Common myeloid progenitor, CD34-positive (primary cell): Measurements from ENCODE around the gene MTFP1.
"Not testable (repeated sequence)": the region's sequence is repeated elsewhere in the genome, so short reads cannot be mapped to it uniquely, and the experiment has no call there.

Experiments
- CTCF ChIA-PET: fragments of 350-600 bp; sonication (Branson Sonifier 250); formaldehyde crosslinking; loops from one replicate; lab custom pipeline; 2021; ENCODE audit warnings: antibody characterized with exemption; lab: Charles Lee
- POLR2A ChIA-PET: fragments of 350-600 bp; sonication (Branson Sonifier 250); formaldehyde crosslinking; loops from one replicate; lab custom pipeline; 2021; ENCODE audit warnings: antibody characterized with exemption; lab: Charles Lee
- DNase-seq, 3 donors: peaks; one replicate each; pipeline versions ENCODE4 v3.0.0 to v3.0.0-alpha.2; 2013
- H3K27ac ChIP-seq, 2 experiments: 1 replicate in 1 of 2; 2 replicates in 1 of 2; pipeline ENCODE4 v1.7.0; 2013; ENCODE audit warnings: inconsistent platforms in 2 of 2, low read length in 2 of 2, mild to moderate bottlenecking in 2 of 2, low read depth in 1 of 2, moderate library complexity in 1 of 2; ENCODE audit not compliant: severe bottlenecking in 2 of 2, insufficient read depth in 1 of 2, poor library complexity in 1 of 2
- H3K27me3 ChIP-seq, 5 experiments: replicated peaks in 2 of 5; 1 replicate in 3 of 5; 2 replicates in 2 of 5; pipeline versions ENCODE4 v1.6.1 to v1.7.0; 2013; ENCODE audit warnings: low read length in 4 of 5, mild to moderate bottlenecking in 2 of 5, moderate library complexity in 2 of 5, inconsistent platforms in 1 of 5; ENCODE audit not compliant: insufficient read depth in 5 of 5, control insufficient read depth in 4 of 5
- H3K36me3 ChIP-seq, 4 experiments: 1 replicate in 2 of 4; 2 replicates in 2 of 4; pipeline versions ENCODE4 v1.6.1 to v1.7.0; 2013; ENCODE audit warnings: low read length in 3 of 4, control low read depth in 1 of 4, mild to moderate bottlenecking in 1 of 4; ENCODE audit not compliant: control insufficient read depth in 4 of 4, insufficient read depth in 4 of 4
- H3K4me1 ChIP-seq, 4 experiments: 1 replicate in 3 of 4; 2 replicates in 1 of 4; pipeline versions ENCODE4 v1.6.1 to v1.7.1; 2013; ENCODE audit warnings: low read length in 3 of 4, mild to moderate bottlenecking in 3 of 4, control low read depth in 1 of 4, inconsistent platforms in 1 of 4, moderate library complexity in 1 of 4; ENCODE audit not compliant: control insufficient read depth in 4 of 4, insufficient read depth in 4 of 4; ENCODE audit errors: control extremely low read depth in 1 of 4
- H3K4me3 ChIP-seq, 7 experiments: 1 replicate in 4 of 7; 2 replicates in 3 of 7; pipeline versions ENCODE4 v1.5.1 to v1.7.0; 2013; ENCODE audit warnings: mild to moderate bottlenecking in 7 of 7, low read length in 6 of 7, moderate library complexity in 6 of 7, inconsistent platforms in 2 of 7, low read depth in 2 of 7, control low read depth in 1 of 7; ENCODE audit not compliant: insufficient read depth in 4 of 7, control insufficient read depth in 1 of 7; ENCODE audit errors: extremely low read depth in 1 of 7
- H3K9me3 ChIP-seq, 5 experiments: 1 replicate in 4 of 5; 2 replicates in 1 of 5; pipeline versions ENCODE4 v1.6.1 to v1.7.1; 2013; ENCODE audit warnings: low read length in 4 of 5, mild to moderate bottlenecking in 2 of 5, inconsistent platforms in 1 of 5, low read depth in 1 of 5, moderate library complexity in 1 of 5; ENCODE audit not compliant: control insufficient read depth in 4 of 5, insufficient read depth in 2 of 5; ENCODE audit errors: control extremely low read depth in 1 of 5
- WGBS: methylation state at CpG from one replicate; pipeline ENCODE4 v1.1.5; 2013; ENCODE audit not compliant: insufficient coverage; 5-methylcytosine and 5-hydroxymethylcytosine counted together

Gene MTFP1

GRCh38 chr22:30447656-30448055 lies 22.1 kb downstream of the MTFP1 start:
- H3K9me3 ChIP-seq: no peaks in the 10 kb centered on the region
- 67% methylated on average over 1 of the region's 3 CpGs for WGBS
- no peak overlapping the region for H3K27ac ChIP-seq
- peaks cover 0 to 5% (median 0%) of the 10 kb centered on the region in 4 experiments for H3K4me1 ChIP-seq
- DNase-seq: no peak
- CTCF ChIA-PET: no interaction called here
- POLR2A ChIA-PET: no interaction called here
- H3K27me3 ChIP-seq: peaks cover 0 to 12% (median 0%) of the 10 kb centered on the region in 5 experiments
- H3K36me3 ChIP-seq: no peaks in the 10 kb centered on the region
- H3K4me3 ChIP-seq: no peak overlapping the region

- H3K27ac ChIP-seq, H3K36me3 ChIP-seq, H3K4me3 ChIP-seq, H3K9me3 ChIP-seq, H3K27me3 ChIP-seq, POLR2A ChIA-PET, CTCF ChIA-PET, H3K4me1 ChIP-seq: not testable (repeated sequence)
- peak in 2 of 3 donors; percentile 42 to 64 for DNase-seq
- 75% methylated on average over 7 of the region's 9 CpGs for WGBS
Observed at GRCh38 chr22:30451488-30451887, 25.9 kb downstream of the MTFP1 start.

DNA sequence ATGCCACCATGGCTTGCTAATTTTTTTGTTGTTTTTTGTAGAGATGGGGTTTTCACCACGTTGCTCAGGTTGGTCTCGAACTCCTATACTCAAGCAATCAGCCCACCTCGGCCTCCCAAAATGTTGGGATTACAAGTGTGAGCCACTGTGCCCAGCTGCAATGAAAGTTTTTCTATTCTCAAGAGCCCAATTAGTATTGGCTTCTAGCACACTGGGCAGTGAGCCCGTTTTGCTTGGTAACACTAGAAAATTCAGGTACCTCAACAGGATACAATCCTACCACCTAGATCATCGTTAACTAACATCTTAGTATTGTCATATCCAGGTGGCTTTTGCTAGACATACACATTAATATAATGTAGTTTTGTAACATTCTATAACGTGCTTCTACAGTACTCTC lies 27.3 kb downstream of the MTFP1 start:
- CTCF ChIA-PET: interaction anchor here (0.9 to 1.7 kb wide), 3 partner anchors 8 to 31 kb away, joined by 3 to 6 read pairs (median 4); no protein-coding TSS in a partner anchor
- Histone ChIP-seq H3K27ac (no peak overlapping the region), H3K4me1 (no peaks in the 10 kb centered on the region), H3K9me3 (peaks cover 0 to 4% (median 0%) of the 10 kb centered on the region in 5 experiments), H3K4me3 (no peak overlapping the region), H3K36me3 (no peaks in the 10 kb centered on the region), H3K27me3 (peaks cover 0 to 4% (median 0%) of the 10 kb centered on the region in 5 experiments)
- POLR2A ChIA-PET: no interaction called here
- WGBS: 100% methylated on average over 4 of the region's 6 CpGs
- no peak for DNase-seq

- H3K27ac ChIP-seq: no peak overlapping the region
- H3K36me3 ChIP-seq: no peaks in the 10 kb centered on the region
- no peak overlapping the region for H3K4me3 ChIP-seq
- ChIA-PET CTCF (interaction anchor here (0.9 to 1.7 kb wide), 3 partner anchors 9 to 30 kb away, joined by 3 to 6 read pairs (median 4); no protein-coding TSS in a partner anchor), POLR2A (no interaction called here)
- DNase-seq: peak; percentile 38 to 73 (median 61)
- H3K27me3 ChIP-seq: peaks cover 0 to 4% (median 0%) of the 10 kb centered on the region in 5 experiments
- 73% methylated on average over 3 of the region's 6 CpGs for WGBS
- peaks cover 0 to 4% (median 0%) of the 10 kb centered on the region in 5 experiments for H3K9me3 ChIP-seq
- H3K4me1 ChIP-seq: no peaks in the 10 kb centered on the region
Observed at GRCh38 chr22:30453731-30454510, 28.4 kb downstream of the MTFP1 start.

DNA sequence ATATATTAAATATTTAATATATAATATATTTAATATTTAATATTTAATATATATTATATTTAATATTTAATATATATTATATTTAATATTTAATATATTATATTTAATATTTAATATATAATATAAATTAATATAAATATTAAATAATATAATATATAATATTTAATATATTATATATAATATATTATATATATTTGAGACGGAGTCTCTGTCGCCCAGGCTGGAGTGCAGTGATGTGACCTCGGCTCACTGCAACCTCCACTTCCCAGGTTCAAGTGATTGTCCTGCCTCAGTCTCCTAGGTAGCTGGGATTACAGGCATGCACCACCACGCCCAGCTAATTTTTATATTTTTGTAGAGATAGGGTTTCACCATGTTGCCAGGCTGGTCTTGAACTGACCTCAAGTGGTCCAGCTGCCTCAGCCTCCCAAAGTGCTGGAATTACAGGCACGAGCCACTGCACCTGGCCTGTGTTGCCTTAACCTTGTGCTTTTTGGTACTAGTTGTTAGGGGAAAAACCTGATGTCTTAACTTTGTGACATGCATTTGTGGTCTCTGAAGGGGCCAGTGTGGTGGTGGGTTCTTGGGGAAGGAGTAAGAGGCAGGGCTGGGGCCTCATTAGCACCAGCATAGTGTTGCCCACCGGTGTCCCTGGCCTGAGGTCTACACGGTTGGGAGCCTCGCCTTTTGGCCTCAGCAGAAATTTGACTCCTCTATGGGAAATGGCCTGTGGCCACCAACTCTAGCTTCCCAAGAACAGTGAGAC lies 29.7 kb downstream of the MTFP1 start:
- H3K27me3 ChIP-seq: peaks cover 0 to 4% (median 0%) of the 10 kb centered on the region in 5 experiments
- no peak overlapping the region for H3K4me3 ChIP-seq
- ChIA-PET CTCF (interaction anchor here (1.1 kb wide), 1 partner anchor 63 kb away, joined by 4 read pairs; no protein-coding TSS in a partner anchor), POLR2A (no interaction called here)
- no peak overlapping the region for H3K27ac ChIP-seq
- peaks cover 0 to 4% (median 0%) of the 10 kb centered on the region in 5 experiments for H3K9me3 ChIP-seq
- 96% methylated on average over 6 of the region's 8 CpGs for WGBS
- no peaks in the 10 kb centered on the region for H3K36me3 ChIP-seq
- DNase-seq: peak in 2 of 3 donors; percentile 52 to 68
- no peaks in the 10 kb centered on the region for H3K4me1 ChIP-seq

GRCh38 chr22:30457981-30458380 lies 32.4 kb downstream of the MTFP1 start:
- H3K4me3 ChIP-seq: no peak overlapping the region
- CTCF ChIA-PET: interaction anchor here (0.7 to 3.5 kb wide), 2 partner anchors 12 to 27 kb away, joined by 3 to 15 read pairs; no protein-coding TSS in a partner anchor
- WGBS: 90% methylated on average over 8 of the region's 8 CpGs
- no peak overlapping the region for H3K27ac ChIP-seq
- H3K36me3 ChIP-seq: no peaks in the 10 kb centered on the region
- POLR2A ChIA-PET: no interaction called here
- peaks cover 0 to 4% (median 0%) of the 10 kb centered on the region in 5 experiments for H3K27me3 ChIP-seq
- H3K9me3 ChIP-seq: peaks cover 0 to 4% (median 0%) of the 10 kb centered on the region in 5 experiments
- DNase-seq: no peak
- H3K4me1 ChIP-seq: no peaks in the 10 kb centered on the region
